GM18502 (cell line): ENCODE data around the gene ANKS1B.
"Not testable (repeated sequence)": the region's sequence is repeated elsewhere in the genome, so short reads cannot be mapped to it uniquely, and the experiment has no call there.

ENCODE experiments used
- ATAC-seq: cut with Tn5 transposase; IDR thresholded peaks from one replicate; pipeline ENCODE4 v1.9.1; 2021; ENCODE audit warnings: mild to moderate bottlenecking; ENCODE audit not compliant: unreplicated experiment, poor library complexity

Gene ANKS1B

GRCh38 chr12:99049774-99050173 lies 935.0 kb downstream of the ANKS1B start:
- no peak for ATAC-seq

- no peak for ATAC-seq
Observed at GRCh38 chr12:99045158-99045557, 939.6 kb downstream of the ANKS1B start.

- ATAC-seq: peak; percentile 77
Observed at GRCh38 chr12:99043319-99043914, 941.3 kb downstream of the ANKS1B start.

GRCh38 chr12:99042226-99042625 lies 942.5 kb downstream of the ANKS1B start:
- ATAC-seq: no peak

- ATAC-seq: no peak
Observed at GRCh38 chr12:99039367-99040120, 945.2 kb downstream of the ANKS1B start.

GRCh38 chr12:99036566-99036965 lies 948.2 kb downstream of the ANKS1B start:
- no peak for ATAC-seq

- ATAC-seq: no peak
Observed at GRCh38 chr12:99035803-99036202, 948.9 kb downstream of the ANKS1B start.

- not testable (repeated sequence) for ATAC-seq
Observed at GRCh38 chr12:99034201-99034600, 950.5 kb downstream of the ANKS1B start.

- ATAC-seq: no peak
Observed at GRCh38 chr12:99029511-99030271, 955.0 kb downstream of the ANKS1B start.

GRCh38 chr12:99027461-99027860 lies 957.3 kb downstream of the ANKS1B start:
- no peak for ATAC-seq

- no peak for ATAC-seq
Observed at GRCh38 chr12:99027055-99027393, 957.7 kb downstream of the ANKS1B start.

GRCh38 chr12:99026332-99027054 lies 958.2 kb downstream of the ANKS1B start:
- ATAC-seq: no peak

GRCh38 chr12:99024870-99025269 lies 959.9 kb downstream of the ANKS1B start:
- ATAC-seq: no peak

- no peak for ATAC-seq
Observed at GRCh38 chr12:99024191-99024590, 960.5 kb downstream of the ANKS1B start.

- no peak for ATAC-seq
Observed at GRCh38 chr12:99020871-99021270, 963.9 kb downstream of the ANKS1B start.

GRCh38 chr12:99019798-99020197 lies 964.9 kb downstream of the ANKS1B start:
- ATAC-seq: no peak

GRCh38 chr12:99017971-99018370 lies 966.8 kb downstream of the ANKS1B start:
- ATAC-seq: no peak

GRCh38 chr12:99009654-99010296 lies 975.0 kb downstream of the ANKS1B start:
- ATAC-seq: no peak

- no peak for ATAC-seq
Observed at GRCh38 chr12:99005601-99006000, 979.1 kb downstream of the ANKS1B start.

- no peak for ATAC-seq
Observed at GRCh38 chr12:99004799-99005466, 979.8 kb downstream of the ANKS1B start.
